HepG2 (cell line): ENCODE results near the gene TAF1B. TPM values are rescaled to one million over a fixed set of nuclear protein-coding genes. Genes with fewer than 3 reads are reported as not detected.

Experiments
- AGO2 ChIP-seq: fragments of 200-400 bp; formaldehyde crosslinking; optimal IDR thresholded peaks from 2 replicates; pipeline ENCODE3; 2017; ENCODE audit warnings: mild to moderate bottlenecking, low read depth, low read length, moderate library complexity
- FOXJ3 ChIP-seq: sonication (generic); formaldehyde crosslinking; IDR thresholded peaks from 2 replicates; pipeline ENCODE4 v1.4.0; 2020; ENCODE audit warnings: missing genetic modification reagents, mild to moderate bottlenecking, borderline replicate concordance
- MAFF ChIP-seq: IDR thresholded peaks from 2 replicates; pipeline ENCODE4 v1.6.1; 2011; ENCODE audit warnings: low read depth, low read length, improper control_type of control experiment
- NR2F1 ChIP-seq, 2 experiments: fragments of 450-650 bp in 1 of 2; formaldehyde crosslinking in 1 of 2; IDR thresholded peaks; 2 replicates each; pipeline versions ENCODE4 v1.5.0 to v1.6.1; 2016 to 2020; ENCODE audit warnings: mild to moderate bottlenecking in 1 of 2, missing compliant biosample characterization in 1 of 2, missing genetic modification reagents in 1 of 2, moderate library complexity in 1 of 2
- POLR2A ChIP-seq, 2 experiments: IDR thresholded peaks; 2 replicates each; pipeline ENCODE4 v1.6.1; 2011; ENCODE audit warnings: low read depth in 2 of 2, low read length in 2 of 2, mild to moderate bottlenecking in 1 of 2, moderate library complexity in 1 of 2; ENCODE audit not compliant: insufficient read depth in 1 of 2
- PRDM10 ChIP-seq: sonication (generic); formaldehyde crosslinking; IDR thresholded peaks from 2 replicates; pipeline ENCODE4 v1.4.0; 2020; ENCODE audit warnings: low read depth, missing genetic modification reagents
- PTBP1 ChIP-seq: fragments of 200-400 bp; formaldehyde crosslinking; IDR thresholded peaks from 2 replicates; pipeline ENCODE4 v1.6.1; 2018; ENCODE audit warnings: low read length, low read depth; ENCODE audit not compliant: poor library complexity, severe bottlenecking
- TFDP1 ChIP-seq: IDR thresholded peaks from 2 replicates; pipeline ENCODE4 v1.6.1; 2016; ENCODE audit warnings: missing compliant biosample characterization, missing genetic modification reagents, borderline replicate concordance
- ZMYM4 ChIP-seq: sonication (generic); formaldehyde crosslinking; IDR thresholded peaks from 2 replicates; pipeline ENCODE4 v1.8.1; 2023; ENCODE audit warnings: mild to moderate bottlenecking, missing genetic modification reagents
- ZNF510 ChIP-seq: sonication (generic); formaldehyde crosslinking; IDR thresholded peaks from 2 replicates; pipeline ENCODE4 v1.4.0; 2020; ENCODE audit warnings: low read depth, mild to moderate bottlenecking, missing genetic modification reagents
- ZNF609 ChIP-seq: sonication (generic); formaldehyde crosslinking; IDR thresholded peaks from 2 replicates; pipeline ENCODE4 v1.4.0; 2020; ENCODE audit warnings: mild to moderate bottlenecking, missing genetic modification reagents, borderline replicate concordance
- ZNF766 ChIP-seq: sonication (generic); formaldehyde crosslinking; IDR thresholded peaks from 2 replicates; pipeline ENCODE4 v1.5.0; 2020; ENCODE audit warnings: missing genetic modification reagents, borderline replicate concordance
- ZNF781 ChIP-seq: sonication (generic); formaldehyde crosslinking; IDR thresholded peaks from 2 replicates; pipeline ENCODE4 v1.5.1; 2020; ENCODE audit warnings: borderline replicate concordance, mild to moderate bottlenecking, missing genetic modification reagents; ENCODE audit errors: not compliant biosample characterization
- polyA plus RNA-seq, 8 experiments: library from polyadenylated mRNA; depleted of rRNA in 3 of 8; stranded (reverse) in 7 of 8; unstranded in 1 of 8; fragments of >200 nt; fragmentation: Illumina TruSeq in 4 of 8; extraction: Trizol in 4 of 8; gene quantifications; 2 replicates each; pipeline versions ENCODE4 v1.2.1 to v1.2.3, GENCODE V29; 2011 to 2016; ENCODE audit warnings: low read depth in 4 of 8, missing spikeins in 1 of 8, mixed read lengths in 1 of 8; ENCODE audit not compliant: insufficient read depth in 1 of 8
- total RNA-seq, 5 experiments: library from RNA; depleted of rRNA; stranded (reverse); fragments of >200 nt; fragmentation: Illumina TruSeq; extraction: Trizol; gene quantifications; 2 replicates each; pipeline ENCODE4 v1.2.3, GENCODE V29; 2016; ENCODE audit warnings: low read depth in 1 of 5

Gene TAF1B
- total and polyA plus RNA-seq, 2 of the 13 experiments (the other 11 are each of a cell fraction or from before 2014, with no cell fraction given) = 13.3 to 27.7 TPM

- no peak for TF ChIP-seq ZNF766 (CRISPR knock-in tag)
- TF ChIP-seq ZNF609 (CRISPR knock-in tag) = no peak
- TF ChIP-seq PRDM10 (CRISPR knock-in tag) = 0 out of 2 replicates have a peak, but pooled peaks have one; percentile 26
- TF ChIP-seq TFDP1 (CRISPR knock-in tag) = 0 out of 2 replicates have a peak, but pooled peaks have one; percentile 27
- 0 out of 2 replicates have a peak, but pooled peaks have one; percentile 17 for TF ChIP-seq ZMYM4 (CRISPR knock-in tag)
- TF ChIP-seq ZNF781 (CRISPR knock-in tag) = no peak
- TF ChIP-seq POLR2A (IDR thresholded peaks at IDR 0.05; ENCODE audit: insufficient read depth in 1 of 2, low read depth in 2 of 2, low read length in 2 of 2) = no peak
- no peak for TF ChIP-seq PTBP1
- TF ChIP-seq ZNF510 (CRISPR knock-in tag) = no peak
- TF ChIP-seq FOXJ3 (CRISPR knock-in tag) = no peak
- TF ChIP-seq AGO2 = no peak
- no peak for TF ChIP-seq MAFF
- no peak for TF ChIP-seq NR2F1 (CRISPR knock-in tag; IDR thresholded peaks at IDR 0.05)
These were observed 42.1 kb upstream of the TAF1B start (continued) for GRCh38 chr2:9800975-9801726.
